ENCODE results near the gene COL28A1. TPM values are rescaled to one million over a fixed set of nuclear protein-coding genes. Genes with fewer than 3 reads are reported as not detected.
A peak's percentile ranks its signal among the peaks of the same experiment; 100 is the strongest.
"Not testable (repeated sequence)": the region's sequence is repeated elsewhere in the genome, so short reads cannot be mapped to it uniquely, and the experiment has no call there.

The COL28A1 gene
- total and polyA plus RNA-seq, 8 donors = 0.73 to 2.8 (median 2.1) TPM

- DNase-seq (no peak), ATAC-seq (no peak)
- Histone ChIP-seq H3K27me3 (no peaks in the 10 kb centered on the region), H3K4me1 (no peaks in the 10 kb centered on the region), H3K4me3 (no peak overlapping the region), H3K36me3 (no peaks in the 10 kb centered on the region), H3K27ac (no peak overlapping the region), H3K9me3 (peaks cover 0 to 9% of the 10 kb centered on the region in 2 donors)
- intact Hi-C loops (cut with DNase I) = no loop called here
- no peak for TF ChIP-seq CTCF (IDR thresholded peaks at IDR 0.05)
Observed at GRCh38 chr7:7474436-7474835, 61.2 kb downstream of the COL28A1 start.

GRCh38 chr7:7464991-7465765 lies 70.5 kb downstream of the COL28A1 start:
- intact Hi-C loops (cut with DNase I); H3K27me3 ChIP-seq; H3K4me1 ChIP-seq; H3K27ac ChIP-seq; ATAC-seq; H3K9me3 ChIP-seq; DNase-seq; H3K36me3 ChIP-seq; H3K4me3 ChIP-seq: not testable (repeated sequence)

GRCh38 chr7:7454000-7454399 lies 81.7 kb downstream of the COL28A1 start:
- no peak for DNase-seq
- Histone ChIP-seq H3K36me3 (no peaks in the 10 kb centered on the region), H3K4me1 (no peaks in the 10 kb centered on the region), H3K27me3 (no peaks in the 10 kb centered on the region), H3K27ac (no peak overlapping the region), H3K9me3 (peaks cover 0 to 24% of the 10 kb centered on the region in 2 donors), H3K4me3 (no peak overlapping the region)
- intact Hi-C loops (cut with DNase I) = no loop called here
- TF ChIP-seq CTCF (IDR thresholded peaks at IDR 0.05) = no peak
- no peak for ATAC-seq

- ATAC-seq = peak; percentile 56
- no peak for TF ChIP-seq CTCF (IDR thresholded peaks at IDR 0.05)
- no peak overlapping the region for H3K27ac ChIP-seq
- H3K4me3 ChIP-seq = no peak overlapping the region
- DNase-seq = no peak
- intact Hi-C loops (cut with DNase I) = no loop called here
- H3K27me3 ChIP-seq = no peaks in the 10 kb centered on the region
- no peaks in the 10 kb centered on the region for H3K36me3 ChIP-seq
- peaks cover 0 to 37% of the 10 kb centered on the region in 2 donors for H3K9me3 ChIP-seq
- H3K4me1 ChIP-seq = no peaks in the 10 kb centered on the region
Observed at GRCh38 chr7:7452652-7453051, 83.0 kb downstream of the COL28A1 start.

- no peak for DNase-seq
- H3K4me1 ChIP-seq = no peaks in the 10 kb centered on the region
- intact Hi-C loops (cut with DNase I) = no loop called here
- peaks cover 0 to 39% of the 10 kb centered on the region in 2 donors for H3K9me3 ChIP-seq
- H3K36me3 ChIP-seq = no peaks in the 10 kb centered on the region
- H3K27ac ChIP-seq = no peak overlapping the region
- ATAC-seq = no peak
- H3K27me3 ChIP-seq = no peaks in the 10 kb centered on the region
- H3K4me3 ChIP-seq = no peak overlapping the region
- no peak for TF ChIP-seq CTCF (IDR thresholded peaks at IDR 0.05)
Observed at GRCh38 chr7:7452119-7452518, 83.6 kb downstream of the COL28A1 start.

GRCh38 chr7:7449055-7449454 lies 86.6 kb downstream of the COL28A1 start:
- no peak overlapping the region for H3K4me3 ChIP-seq
- DNase-seq (no peak), ATAC-seq (no peak)
- no peaks in the 10 kb centered on the region for H3K27me3 ChIP-seq
- H3K4me1 ChIP-seq = no peaks in the 10 kb centered on the region
- intact Hi-C loops (cut with DNase I) = no loop called here
- H3K27ac ChIP-seq = no peak overlapping the region
- H3K9me3 ChIP-seq = peaks cover 0 to 44% of the 10 kb centered on the region in 2 donors
- TF ChIP-seq CTCF (IDR thresholded peaks at IDR 0.05) = no peak
- no peaks in the 10 kb centered on the region for H3K36me3 ChIP-seq
